Epidermal melanocyte (primary cell): ENCODE data around the gene FAM184A.

Experiments used
- DNase-seq: peaks from one replicate; pipeline ENCODE4 v3.0.0; 2011; ENCODE audit warnings: low spot score; ENCODE audit not compliant: insufficient read length

FAM184A gene

DNA sequence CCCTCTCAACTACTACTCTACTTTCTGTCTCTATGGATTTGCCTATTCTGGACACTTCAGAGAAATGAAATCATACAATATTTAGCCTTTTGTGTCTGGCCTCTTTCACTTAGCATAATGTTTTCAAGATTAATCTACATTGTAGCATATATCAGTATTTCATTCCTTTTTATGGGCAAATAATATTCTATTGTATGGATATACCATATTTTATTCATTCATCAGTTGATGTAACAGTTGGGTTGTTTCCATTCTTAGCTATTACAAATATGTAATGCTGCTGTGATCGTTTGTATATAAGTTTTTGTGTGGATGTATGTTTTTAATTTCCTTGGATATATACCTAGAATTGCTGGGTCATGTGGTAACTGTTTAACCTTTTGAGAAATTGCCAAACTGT is 23.4 kb downstream of the FAM184A start:
- no peak for DNase-seq

DNA sequence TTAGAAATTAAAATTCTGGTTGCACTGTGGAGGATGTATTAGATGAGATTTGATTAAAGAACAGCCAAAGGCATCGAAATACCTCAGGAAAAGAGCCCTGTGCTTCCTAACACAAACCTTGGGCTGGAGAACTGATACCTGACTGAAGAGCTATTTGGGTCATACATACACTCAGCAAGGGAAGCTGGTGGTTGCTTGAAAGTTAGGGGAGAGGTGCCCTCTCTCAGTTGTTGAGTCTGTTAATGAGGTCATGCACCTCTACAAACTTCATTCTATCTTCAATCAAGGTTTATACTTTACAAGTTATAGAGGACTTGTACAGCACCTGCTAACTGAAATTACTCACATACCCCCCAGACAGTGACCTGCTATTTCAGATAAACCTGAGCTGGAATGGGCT is 25.5 kb downstream of the FAM184A start:
- no peak for DNase-seq

DNA sequence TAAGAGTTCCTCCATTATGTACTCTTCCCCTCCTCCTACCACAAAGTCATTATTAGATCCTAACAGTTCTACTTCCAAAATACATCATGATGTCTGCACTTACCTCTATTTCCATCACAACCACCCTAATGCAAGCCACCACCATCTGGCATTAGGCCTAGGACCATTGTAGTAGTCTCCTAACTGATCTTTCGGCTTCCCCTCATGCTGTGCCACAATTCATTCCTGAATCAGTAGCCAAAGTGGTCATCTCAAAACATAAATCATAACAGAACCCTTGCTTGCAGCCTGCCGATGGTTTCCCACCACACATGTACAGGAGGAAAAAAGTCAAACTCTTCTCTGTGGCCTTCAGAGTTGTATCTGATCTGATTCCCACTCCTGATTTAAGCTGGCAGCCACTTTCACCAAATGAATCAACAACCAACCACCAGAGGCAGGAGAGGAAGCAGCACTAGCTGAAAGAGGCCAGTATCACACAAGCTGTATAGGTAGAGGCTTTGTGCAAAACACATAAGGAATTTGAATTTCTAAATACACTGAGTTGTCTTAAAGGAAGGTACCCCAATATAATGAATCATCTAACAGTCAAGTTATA is 26.1 kb downstream of the FAM184A start:
- no peak for DNase-seq

DNA sequence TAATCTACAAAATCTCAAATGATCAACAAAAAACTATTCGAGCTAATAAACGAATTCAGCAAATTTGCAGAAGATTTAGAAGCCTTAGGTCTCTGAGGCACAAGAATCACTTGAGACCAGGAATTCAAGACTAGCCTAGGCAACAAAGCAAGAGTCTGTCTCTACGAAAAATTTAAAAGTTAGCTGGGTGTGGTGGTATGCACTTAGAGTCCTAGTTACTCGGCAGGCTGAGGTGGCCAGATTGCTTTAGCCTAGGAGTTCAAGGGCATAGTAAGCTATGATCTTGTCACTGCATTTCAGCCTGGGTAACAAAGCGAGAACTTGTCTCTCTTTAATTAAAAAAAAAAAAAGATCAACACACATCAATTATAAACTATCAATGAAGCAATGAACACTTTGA is 34.2 kb downstream of the FAM184A start:
- DNase-seq = no peak

DNA sequence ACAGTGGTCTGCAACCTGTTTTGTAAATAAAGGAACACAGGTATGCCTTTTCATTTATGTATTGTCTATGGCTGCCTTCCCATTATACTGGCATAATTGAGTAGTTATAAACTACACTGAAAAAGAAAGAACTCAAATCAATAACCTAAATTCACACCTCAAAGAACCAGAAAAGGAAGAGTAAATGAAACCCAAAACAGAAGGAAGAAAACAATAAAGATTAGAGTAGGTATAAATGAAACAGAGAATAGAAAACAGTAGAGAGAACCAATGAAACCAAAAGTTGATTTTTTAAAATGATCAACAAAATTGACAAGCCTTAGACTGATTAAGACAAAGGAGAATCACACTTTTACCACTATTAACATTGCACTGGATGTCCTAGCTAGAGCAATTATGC is 34.7 kb downstream of the FAM184A start:
- no peak for DNase-seq

DNA sequence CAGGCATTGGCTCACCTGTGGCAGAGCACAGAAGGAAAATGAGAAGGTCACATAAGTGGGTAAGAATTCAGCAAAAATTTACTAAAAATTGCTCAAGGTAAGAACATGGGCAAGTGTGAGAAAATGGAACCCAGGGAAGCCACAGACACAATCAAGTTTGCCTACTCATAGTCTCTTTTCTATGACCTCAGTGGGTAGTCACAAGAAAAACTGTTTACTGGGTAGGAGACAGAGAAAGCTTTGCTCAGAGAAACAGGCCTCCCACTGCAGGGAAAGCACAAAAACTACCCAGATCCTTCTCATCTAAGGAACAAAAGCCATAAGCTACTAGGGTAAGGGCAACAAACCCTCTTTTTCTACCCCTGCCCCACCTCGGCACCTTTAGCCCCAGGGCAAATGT is 35.2 kb downstream of the FAM184A start:
- no peak for DNase-seq

DNA sequence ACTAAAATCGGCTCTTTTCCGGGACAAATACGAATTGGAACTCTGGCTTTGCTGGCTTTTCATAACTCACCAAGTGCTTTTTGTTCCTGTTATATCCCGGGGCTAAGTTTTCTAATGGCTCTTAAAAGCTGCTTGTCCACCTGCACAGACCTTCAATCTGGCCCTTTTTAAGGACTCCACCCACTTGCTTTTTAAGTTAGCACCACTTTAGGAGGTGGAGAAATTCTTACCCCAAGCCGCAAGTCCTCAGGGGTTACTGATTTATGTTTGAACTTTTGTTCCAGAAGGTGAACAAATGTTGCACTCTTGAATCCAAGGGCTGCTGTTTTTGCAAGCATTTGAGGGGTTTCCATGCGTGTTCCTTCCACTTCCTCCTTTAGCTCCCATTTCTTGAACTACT is 37.8 kb downstream of the FAM184A start:
- no peak for DNase-seq

DNA sequence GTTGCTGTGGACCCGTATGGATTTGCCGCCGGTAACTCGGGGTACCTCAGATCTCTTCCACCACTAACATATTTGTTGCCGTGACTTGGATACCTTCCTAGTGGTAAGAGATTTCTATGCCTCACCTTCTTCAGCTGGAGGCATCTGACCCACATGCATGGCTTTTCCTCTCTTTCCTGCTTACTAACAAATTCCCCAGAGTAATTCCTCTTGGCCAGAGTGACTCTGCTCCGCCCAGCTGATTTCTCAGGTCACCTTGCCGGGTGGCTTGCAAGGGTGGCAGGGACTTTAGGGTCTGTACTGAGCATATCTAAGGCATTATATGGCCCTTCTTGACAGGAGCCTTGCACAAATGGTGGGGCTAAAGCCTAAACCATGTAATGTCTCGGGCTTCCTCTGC is 38.2 kb downstream of the FAM184A start:
- DNase-seq = no peak

DNA sequence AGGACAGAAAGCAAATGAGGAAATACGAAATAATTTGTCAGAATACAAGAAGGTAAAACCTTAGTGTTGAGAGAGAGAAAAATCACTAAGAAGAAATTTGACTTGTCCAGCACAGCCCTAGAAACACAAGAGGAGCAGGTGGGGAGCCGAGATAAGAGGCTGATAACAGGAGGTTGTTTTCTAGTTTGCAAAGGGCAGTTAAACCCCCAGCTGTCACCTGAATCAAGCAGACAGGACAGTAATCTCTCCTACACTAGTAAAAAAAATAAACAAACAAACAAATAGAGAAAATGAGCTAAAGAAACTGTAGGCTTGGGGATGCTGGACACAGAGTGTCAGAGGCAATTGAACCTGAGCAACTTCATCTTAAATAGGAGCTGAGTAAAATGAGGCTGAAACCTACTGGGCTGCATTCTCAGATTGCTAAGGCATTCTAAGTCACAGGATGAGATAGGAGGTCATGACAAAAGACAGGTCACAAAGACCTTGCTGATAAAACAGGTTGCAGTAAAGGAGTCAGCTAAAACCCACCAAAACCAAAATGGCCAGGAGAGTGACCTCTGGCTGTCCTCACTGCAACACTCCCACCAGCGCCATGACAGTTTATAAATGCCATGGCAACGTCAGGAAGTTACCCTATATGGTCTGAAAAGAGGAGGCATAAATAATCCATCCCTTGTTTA is 40.4 kb downstream of the FAM184A start:
- DNase-seq = no peak

DNA sequence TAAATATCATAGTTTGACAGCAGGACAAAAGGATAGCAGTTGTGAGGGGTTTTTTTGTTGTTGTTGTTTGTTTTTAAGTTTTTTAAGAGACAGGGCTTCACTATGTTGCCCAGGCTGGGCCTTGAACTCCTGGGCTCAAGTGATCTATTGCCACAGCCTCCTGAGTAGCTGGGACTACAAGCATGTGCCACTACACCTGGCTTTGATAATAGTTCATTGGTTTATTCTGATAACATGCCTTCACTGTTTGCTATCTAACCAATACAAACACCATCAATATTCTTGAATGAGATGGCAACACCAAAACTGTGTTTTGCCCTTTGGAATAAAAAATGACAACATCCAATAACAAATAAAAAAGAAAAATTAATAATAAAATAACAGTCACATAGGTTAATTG is 41.2 kb downstream of the FAM184A start:
- no peak for DNase-seq

DNA sequence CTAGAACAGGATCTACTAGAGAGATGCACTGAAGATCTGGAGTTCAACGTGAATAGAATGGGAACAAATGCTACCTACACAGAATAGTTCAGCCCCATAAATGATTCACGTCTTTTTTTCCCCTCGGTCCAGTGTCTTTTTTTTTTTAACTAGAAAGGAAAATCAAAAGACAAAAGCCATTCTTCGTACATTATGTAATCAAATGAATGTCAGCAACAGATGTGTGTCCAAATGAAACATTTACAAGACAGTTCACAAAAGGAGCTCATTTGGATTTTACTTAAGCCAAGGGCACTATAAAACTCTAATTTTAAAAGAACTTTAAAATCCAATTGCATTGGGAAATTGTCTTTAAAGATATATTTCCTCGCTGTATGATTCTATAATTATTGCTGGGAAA is 42.4 kb downstream of the FAM184A start:
- DNase-seq = no peak

DNA sequence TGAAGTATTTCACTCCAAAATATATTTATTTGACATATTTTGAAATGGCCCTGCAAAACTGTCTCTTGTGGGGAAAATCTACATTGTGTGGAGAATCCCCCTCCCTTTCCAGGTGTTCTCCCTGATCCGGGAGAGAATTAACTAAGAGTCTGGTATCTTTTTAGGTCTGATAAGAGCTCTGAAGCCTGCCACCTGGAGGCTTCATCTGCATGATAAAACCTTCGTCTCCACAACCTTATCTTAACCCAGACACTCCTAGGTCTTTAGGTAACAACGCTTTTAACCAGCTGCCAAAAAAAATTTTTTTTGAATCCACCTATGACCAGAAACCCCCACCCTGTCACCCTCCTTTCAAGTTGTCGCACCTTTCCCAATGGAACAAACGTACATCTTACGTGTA is 43.0 kb downstream of the FAM184A start:
- no peak for DNase-seq

DNA sequence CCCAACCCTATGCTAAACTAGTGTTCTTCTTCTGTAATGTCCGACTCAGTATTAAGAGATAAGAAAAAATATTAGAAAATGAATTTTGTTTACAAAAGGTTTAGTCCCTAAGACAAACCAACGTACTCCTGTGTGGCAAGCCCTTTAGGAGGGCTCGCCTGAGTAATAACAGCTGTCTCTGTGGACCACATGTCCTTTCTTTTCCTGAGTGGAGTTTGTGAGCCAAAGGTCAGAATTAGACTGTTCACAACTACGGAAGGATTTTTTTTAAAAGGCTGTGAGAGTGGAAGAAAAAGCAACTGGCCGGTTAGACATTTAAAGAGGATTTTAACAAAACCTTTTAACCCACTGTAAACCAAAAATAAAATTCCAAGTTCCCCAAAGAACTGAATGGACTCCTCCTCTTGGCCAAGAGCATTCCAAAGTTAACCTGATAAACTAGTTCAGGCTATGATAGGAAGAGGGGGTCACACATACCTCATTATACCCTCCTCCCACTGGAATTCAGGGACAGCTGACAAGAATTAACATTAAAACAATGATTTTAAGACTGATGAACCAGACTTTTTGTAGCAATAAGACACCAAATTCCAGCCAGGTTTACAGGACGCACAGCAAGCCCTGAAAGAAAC is 43.5 kb downstream of the FAM184A start:
- DNase-seq = no peak

DNA sequence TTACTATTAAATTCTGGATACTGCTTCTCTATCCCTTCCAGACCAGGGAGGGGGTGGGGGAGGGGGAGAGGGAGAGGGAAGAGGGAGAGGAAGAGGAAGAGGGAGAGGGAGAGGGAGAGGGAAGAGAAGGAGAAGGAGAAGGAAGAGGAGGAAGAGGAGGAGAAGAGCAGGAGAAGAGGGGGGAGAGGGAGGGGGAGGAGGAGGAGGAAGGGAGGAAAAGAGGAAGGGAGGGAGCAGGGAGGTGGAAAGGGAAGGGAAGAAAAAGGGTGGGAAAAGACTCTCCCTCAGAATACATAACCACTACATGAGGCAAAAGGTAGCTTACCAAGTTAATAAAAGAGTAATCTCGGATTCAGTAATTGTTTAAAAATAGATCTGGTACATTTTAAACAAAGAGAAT is 46.0 kb downstream of the FAM184A start:
- DNase-seq = no peak

DNA sequence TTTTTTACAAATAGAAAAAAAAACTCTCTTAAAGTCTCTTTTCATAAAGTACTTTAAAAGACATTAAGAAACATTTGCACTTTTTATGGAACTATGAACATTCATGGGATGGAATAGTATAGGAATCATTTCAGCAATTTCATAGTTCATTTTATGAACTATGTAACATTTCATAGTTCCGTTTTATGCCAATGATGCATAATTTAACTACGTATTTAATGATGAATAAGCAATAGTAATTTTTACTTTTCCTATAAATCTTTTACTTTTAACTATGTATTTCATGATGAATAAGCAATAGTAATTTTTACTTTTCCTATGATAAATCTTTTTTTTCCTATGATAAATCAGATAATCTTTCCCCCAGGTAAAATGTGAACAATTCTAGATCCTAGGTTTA is 47.7 kb downstream of the FAM184A start:
- DNase-seq = no peak

DNA sequence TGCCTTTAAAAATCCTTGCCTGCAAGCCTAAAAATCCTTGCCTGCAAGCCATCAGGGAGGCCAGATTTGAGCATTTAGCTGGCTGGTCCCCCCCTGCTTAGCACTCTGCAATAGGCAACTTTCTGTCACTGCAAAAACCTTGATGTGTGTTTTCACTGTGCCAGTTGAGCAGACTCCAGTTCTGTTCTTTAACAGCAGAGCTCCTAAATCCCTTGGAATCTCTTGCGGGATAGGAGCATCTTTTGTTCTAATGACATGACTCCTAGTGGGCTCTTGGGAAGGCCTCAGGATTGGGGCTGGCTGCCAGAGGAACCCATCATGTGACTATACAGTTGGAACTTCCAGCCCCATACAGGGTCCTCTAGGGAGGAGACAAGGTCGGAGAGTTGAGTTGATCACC is 50.4 kb downstream of the FAM184A start:
- DNase-seq = no peak

DNA sequence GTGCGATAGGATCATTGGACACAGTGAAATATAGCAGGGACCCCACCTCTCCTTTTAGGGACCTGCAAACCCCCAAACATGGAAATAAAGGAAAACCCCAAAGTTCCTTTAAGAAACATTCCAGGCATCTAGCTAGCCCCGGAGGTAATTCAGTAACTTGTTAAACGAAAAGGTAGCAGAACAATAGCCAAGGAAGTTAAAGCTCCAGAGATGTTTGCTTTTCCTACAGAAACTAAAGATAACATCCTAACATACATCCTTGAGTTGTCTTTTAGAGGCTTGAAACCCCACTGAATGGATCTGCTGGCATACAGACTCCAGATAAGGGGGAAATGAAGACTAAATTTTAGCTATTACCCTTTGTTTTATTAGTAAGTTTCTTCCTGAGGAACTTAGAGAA is 51.0 kb downstream of the FAM184A start:
- no peak for DNase-seq

DNA sequence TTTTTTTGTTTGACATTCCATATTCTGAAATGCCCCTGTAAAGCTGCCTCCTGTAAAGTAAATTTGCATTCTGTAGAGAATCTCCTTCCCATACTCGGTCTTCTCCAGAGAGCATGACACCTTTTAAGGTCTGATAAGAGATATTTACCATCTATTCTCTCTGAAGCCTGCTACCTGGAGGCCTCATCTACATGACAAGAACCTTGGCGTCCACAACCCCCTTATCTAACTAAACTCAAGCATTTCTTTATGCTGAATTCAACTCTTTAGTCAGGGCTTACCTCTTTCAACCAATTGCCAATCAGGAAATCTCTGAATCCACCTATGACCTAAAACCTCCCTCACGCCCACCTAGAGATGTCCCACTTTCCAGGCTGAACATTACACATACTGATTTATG is 51.6 kb downstream of the FAM184A start:
- no peak for DNase-seq

DNA sequence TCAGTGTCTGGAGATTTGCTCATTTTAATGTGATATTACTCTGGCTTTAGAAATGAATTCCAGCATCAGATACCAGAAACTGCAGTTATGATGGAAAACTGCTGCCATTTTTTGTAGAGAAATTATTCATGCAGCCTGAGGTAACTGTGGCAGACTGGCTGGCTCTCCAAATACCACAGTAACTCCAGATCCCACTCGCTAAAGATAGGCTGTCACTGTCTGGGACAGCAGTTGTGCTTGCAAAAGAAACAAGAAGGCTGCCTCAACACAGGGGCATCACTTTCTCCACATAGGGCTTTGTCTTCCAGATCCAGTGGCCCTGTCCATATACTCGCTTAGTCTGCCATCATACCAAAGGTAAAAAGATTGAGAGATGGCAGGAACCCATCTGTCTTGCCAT is 52.7 kb downstream of the FAM184A start:
- DNase-seq = no peak

DNA sequence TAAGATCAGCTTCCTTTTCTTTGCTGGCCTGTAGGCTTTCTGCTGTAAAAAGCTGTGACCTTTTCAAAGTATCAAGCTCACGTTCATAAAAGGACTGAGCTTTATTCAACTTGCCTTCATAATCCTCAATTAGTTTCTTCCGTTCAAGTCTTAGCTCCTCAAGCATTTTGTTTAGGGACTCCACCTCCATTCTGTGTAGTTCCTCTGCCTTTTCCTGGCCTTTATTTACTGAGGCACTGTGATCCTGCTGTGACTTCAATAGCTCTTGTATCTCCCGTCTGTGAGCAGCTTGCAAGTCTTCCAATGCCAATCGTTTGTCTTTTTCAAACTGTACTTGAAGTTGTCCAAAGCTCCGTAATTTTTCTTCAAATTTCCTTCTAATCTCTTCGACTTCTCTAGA is 54.4 kb downstream of the FAM184A start:
- DNase-seq = no peak

DNA sequence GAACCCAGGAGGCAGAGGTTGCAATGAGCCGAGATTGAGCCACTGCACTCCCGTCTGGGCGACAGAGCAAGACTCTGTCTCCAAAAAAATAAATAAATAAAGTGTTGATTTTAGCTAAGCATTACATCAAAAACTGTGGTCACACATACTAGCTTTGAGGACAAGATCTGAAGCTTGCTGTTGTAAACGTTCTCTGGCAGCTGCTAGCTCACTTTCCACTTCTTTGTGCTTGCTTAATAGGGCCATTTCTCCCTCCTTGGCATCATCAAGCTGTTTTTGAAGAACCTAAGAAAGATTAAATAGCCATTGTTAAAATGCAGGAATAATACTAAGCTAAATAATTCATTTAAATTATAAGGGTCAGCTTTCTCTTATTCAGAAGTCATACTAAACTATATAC is 55.7 kb downstream of the FAM184A start:
- no peak for DNase-seq

DNA sequence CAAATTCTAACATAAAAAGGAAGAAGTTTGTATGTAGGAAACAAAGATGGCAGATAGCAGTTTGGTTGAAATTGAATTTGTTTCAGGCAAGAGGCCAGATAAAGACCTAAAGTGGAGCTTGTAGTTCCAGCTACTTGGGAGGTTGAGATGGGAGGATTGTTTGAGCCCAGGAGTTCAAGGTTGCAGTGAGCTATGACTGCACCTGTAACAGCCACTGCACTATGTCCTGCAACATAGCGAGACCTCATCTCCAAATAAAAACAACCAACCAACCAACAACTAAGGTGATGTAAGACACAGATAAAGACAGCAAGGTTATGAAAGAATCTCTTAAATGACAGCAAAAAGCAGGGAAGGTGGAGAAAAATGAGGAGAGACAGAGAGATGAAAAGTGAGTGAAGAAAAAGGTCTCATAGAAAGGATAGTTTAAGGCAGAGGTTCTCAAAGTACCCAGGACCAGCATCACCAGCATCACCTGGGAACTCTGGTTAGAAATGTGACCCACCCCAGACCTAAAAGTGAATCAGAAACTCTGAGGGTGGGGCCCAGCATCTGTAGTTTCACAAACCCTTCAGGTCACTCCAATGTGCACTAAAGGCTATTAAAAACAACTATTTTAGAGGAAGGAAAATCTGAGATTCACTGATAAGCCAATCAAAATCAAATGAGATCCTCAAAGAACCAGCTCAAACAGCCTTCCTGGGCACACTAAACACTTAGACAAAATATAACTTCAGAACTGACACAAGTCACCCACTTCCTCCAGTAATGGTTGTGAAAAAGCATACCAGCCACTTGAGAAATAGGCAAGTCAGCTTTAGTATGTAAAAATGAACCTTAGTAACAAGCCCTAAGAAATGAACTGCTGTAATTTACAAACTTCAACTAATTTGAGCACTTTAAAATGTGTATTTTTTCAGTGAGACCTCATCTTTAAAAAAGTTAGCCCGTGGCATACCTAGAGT is 57.6 kb downstream of the FAM184A start:
- no peak for DNase-seq
